Hepatocyte (in vitro differentiated cells): ENCODE results near the gene GABBR2.

ENCODE experiments used
- CTCF ChIP-seq: fragments of 200-600 bp; sonication (generic); IDR thresholded peaks from 2 replicates; pipeline ENCODE4 v1.5.1; 2016; ENCODE audit warnings: antibody characterized with exemption, mild to moderate bottlenecking; ENCODE audit not compliant: poor library complexity
- EZH2 ChIP-seq: fragments of 200-600 bp; sonication (generic); IDR thresholded peaks from 2 replicates; pipeline ENCODE4 v1.6.1; 2016; ENCODE audit warnings: antibody characterized with exemption, mild to moderate bottlenecking, borderline replicate concordance
- EZH2phosphoT487 ChIP-seq: fragments of 200-600 bp; sonication (generic); IDR thresholded peaks from one replicate; pipeline ENCODE4 v1.6.1; 2018; ENCODE audit warnings: antibody characterized with exemption, mild to moderate bottlenecking, low read depth, moderate library complexity; ENCODE audit not compliant: unreplicated experiment, severe bottlenecking

- no peak for TF ChIP-seq CTCF
- TF ChIP-seq EZH2 = no peak
- TF ChIP-seq EZH2phosphoT487 = no peak
These were observed 433.6 kb downstream of the GABBR2 start for GRCh38 chr9:98275159-98275558.
